SK-N-MC (cell line): ENCODE measurements around the gene IFNL4.
"Not testable (repeated sequence)": the region's sequence is repeated elsewhere in the genome, so short reads cannot be mapped to it uniquely, and the experiment has no call there.

Experiments
- EZH2 ChIP-seq: fragments of 200-600 bp; sonication (generic); IDR thresholded peaks from one replicate; pipeline ENCODE4 v1.6.1; 2017; ENCODE audit warnings: antibody characterized with exemption
- FOXP2 ChIP-seq: optimal IDR thresholded peaks from 2 replicates; pipeline ENCODE3; 2011; ENCODE audit warnings: mild to moderate bottlenecking, moderate library complexity; ENCODE audit not compliant: insufficient read depth; ENCODE audit errors: extremely low read length, control extremely low read depth
- POLR2AphosphoS5 ChIP-seq: IDR thresholded peaks from 2 replicates; pipeline ENCODE4 v1.6.1; 2012; ENCODE audit warnings: mild to moderate bottlenecking, low read depth, low read length, borderline replicate concordance

DNA sequence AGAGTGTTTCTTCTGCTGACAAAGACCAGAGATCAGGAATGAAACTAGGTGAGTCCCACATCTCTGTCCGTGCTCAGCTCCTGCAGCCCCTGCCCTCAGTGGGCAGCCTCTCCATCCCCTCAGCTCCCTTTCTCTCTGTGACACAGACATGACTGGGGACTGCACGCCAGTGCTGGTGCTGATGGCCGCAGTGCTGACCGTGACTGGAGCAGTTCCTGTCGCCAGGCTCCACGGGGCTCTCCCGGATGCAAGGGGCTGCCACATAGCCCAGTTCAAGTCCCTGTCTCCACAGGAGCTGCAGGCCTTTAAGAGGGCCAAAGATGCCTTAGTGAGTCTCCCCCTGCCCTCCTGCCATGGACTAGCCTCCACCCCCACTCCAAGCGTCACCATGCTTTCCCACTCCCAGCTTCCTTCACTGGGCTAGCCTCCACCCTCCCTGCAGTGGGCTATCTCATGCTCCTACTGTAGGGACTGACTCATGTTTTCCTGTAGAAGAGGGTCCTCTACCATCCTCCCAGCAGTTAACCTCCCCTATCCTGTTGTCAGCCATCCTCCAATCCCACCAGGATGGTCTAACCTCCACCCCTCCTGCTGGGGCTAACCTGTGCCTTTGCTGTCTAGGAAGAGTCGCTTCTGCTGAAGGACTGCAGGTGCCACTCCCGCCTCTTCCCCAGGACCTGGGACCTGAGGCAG lies 20.0 kb upstream of the IFNL4 start:
- TF ChIP-seq EZH2, POLR2AphosphoS5, FOXP2: not testable (repeated sequence)
